GM20431 (cell line): ENCODE measurements around the gene STK24.

Experiments used
- in situ Hi-C: fragments of 300-500 bp; cut with MseI, MboI; formaldehyde crosslinking; loops from one replicate; pipeline ENCODE4 v1.15.0; 2020; ENCODE audit warnings: low sequenced_read_pairs; ENCODE audit not compliant: unreplicated experiment

Gene STK24

GRCh38 chr13:98461486-98462240 is 115.2 kb downstream of the STK24 start:
- in situ Hi-C loops, result no loop called here

GRCh38 chr13:98460516-98460915 is 116.4 kb downstream of the STK24 start:
- in situ Hi-C loops, result no loop called here

GRCh38 chr13:98459721-98460370 is 117.1 kb downstream of the STK24 start:
- in situ Hi-C loops, result no loop called here

- in situ Hi-C loops, result no loop called here
Measured at GRCh38 chr13:98459171-98459681, 117.7 kb downstream of the STK24 start.

- in situ Hi-C loops, result no loop called here
Measured at GRCh38 chr13:98458431-98458830, 118.5 kb downstream of the STK24 start.

- in situ Hi-C loops, result no loop called here
Measured at GRCh38 chr13:98457053-98457452, 119.9 kb downstream of the STK24 start.

GRCh38 chr13:98456413-98456845 is 120.5 kb downstream of the STK24 start:
- in situ Hi-C loops, result no loop called here

- in situ Hi-C loops, result no loop called here
Measured at GRCh38 chr13:98454389-98454881, 122.5 kb downstream of the STK24 start.

GRCh38 chr13:98452851-98453843 is 123.8 kb downstream of the STK24 start:
- in situ Hi-C loops, result no loop called here

GRCh38 chr13:98451676-98452470 is 125.0 kb downstream of the STK24 start:
- in situ Hi-C loops, result no loop called here

- in situ Hi-C loops, result no loop called here
Measured at GRCh38 chr13:98450539-98451111, 126.3 kb downstream of the STK24 start.

- in situ Hi-C loops, result no loop called here
Measured at GRCh38 chr13:98450026-98450425, 126.9 kb downstream of the STK24 start.

GRCh38 chr13:98449273-98449672 is 127.6 kb downstream of the STK24 start:
- in situ Hi-C loops, result loop anchor here (10.0 to 25.0 kb wide), 2 partner anchors 216 to 388 kb away; no protein-coding TSS in a partner anchor

- in situ Hi-C loops, result loop anchor here (10.0 to 25.0 kb wide), 2 partner anchors 216 to 389 kb away; no protein-coding TSS in a partner anchor
Measured at GRCh38 chr13:98448642-98448928, 128.3 kb downstream of the STK24 start.

- in situ Hi-C loops, result loop anchor here (10.0 to 25.0 kb wide), 2 partner anchors 217 to 389 kb away; no protein-coding TSS in a partner anchor
Measured at GRCh38 chr13:98447881-98448641, 128.8 kb downstream of the STK24 start.

- in situ Hi-C loops, result loop anchor here (10.0 to 25.0 kb wide), 2 partner anchors 218 to 390 kb away; no protein-coding TSS in a partner anchor
Measured at GRCh38 chr13:98447130-98447529, 129.8 kb downstream of the STK24 start.

- in situ Hi-C loops, result loop anchor here (10.0 to 25.0 kb wide), 2 partner anchors 219 to 391 kb away; no protein-coding TSS in a partner anchor
Measured at GRCh38 chr13:98446234-98446621, 130.7 kb downstream of the STK24 start.
